Neuronal stem cell (in vitro differentiated cells): Measurements from ENCODE around the gene NRG4.

ENCODE experiments used
- DNase-seq: peaks from one replicate; pipeline ENCODE4 v3.0.0-alpha.2; 2013; ENCODE audit warnings: low spot score
- H2AFZ ChIP-seq: one replicate; pipeline ENCODE4 v1.6.1; 2013; ENCODE audit warnings: mild to moderate bottlenecking, low read length, inconsistent platforms
- H2AK5ac ChIP-seq: 2 replicates; pipeline ENCODE4 v1.6.1; 2013; ENCODE audit warnings: low read depth, mild to moderate bottlenecking, inconsistent platforms, low read length, moderate library complexity, mixed read lengths
- H2BK120ac ChIP-seq: 2 replicates; pipeline ENCODE4 v1.6.1; 2013; ENCODE audit warnings: low read depth, mild to moderate bottlenecking, inconsistent platforms, low read length, moderate library complexity, mixed read lengths
- H2BK12ac ChIP-seq: one replicate; pipeline ENCODE4 v1.6.1; 2013; ENCODE audit warnings: low read length, inconsistent platforms
- H2BK15ac ChIP-seq: 2 replicates; pipeline ENCODE4 v1.6.1; 2013; ENCODE audit warnings: mild to moderate bottlenecking, low read length, inconsistent platforms, mixed read lengths
- H2BK5ac ChIP-seq: one replicate; pipeline ENCODE4 v1.6.1; 2013; ENCODE audit warnings: inconsistent platforms, mild to moderate bottlenecking, low read length, moderate library complexity
- H3K14ac ChIP-seq: one replicate; pipeline ENCODE4 v1.6.1; 2013; ENCODE audit warnings: low read length, inconsistent platforms
- H3K18ac ChIP-seq: 2 replicates; pipeline ENCODE4 v1.6.1; 2013; ENCODE audit warnings: low read length, inconsistent platforms
- H3K23ac ChIP-seq: 2 replicates; pipeline ENCODE4 v1.6.1; 2013; ENCODE audit warnings: low read depth, mild to moderate bottlenecking, mixed read lengths, low read length, inconsistent platforms; ENCODE audit not compliant: poor library complexity
- H3K27ac ChIP-seq: replicated peaks from 3 replicates; pipeline ENCODE4 v1.5.1; 2013; ENCODE audit warnings: low read length, inconsistent platforms
- H3K27me3 ChIP-seq, 3 experiments: 2 replicates each; pipeline ENCODE4 v1.6.1; 2013; ENCODE audit warnings: low read length in 3 of 3, mild to moderate bottlenecking in 2 of 3, inconsistent platforms in 1 of 3, low read depth in 1 of 3, mixed read lengths in 1 of 3, moderate library complexity in 1 of 3; ENCODE audit not compliant: control insufficient read depth in 3 of 3, insufficient read depth in 3 of 3
- H3K36me3 ChIP-seq, 2 donors: replicated peaks in 1 of 2; 2 replicates each; pipeline ENCODE4 v1.6.1; 2013; ENCODE audit warnings: low read length in 2 of 2; ENCODE audit not compliant: control insufficient read depth in 2 of 2, insufficient read depth in 2 of 2
- H3K4ac ChIP-seq: 2 replicates; pipeline ENCODE4 v1.6.1; 2013; ENCODE audit warnings: inconsistent platforms, mild to moderate bottlenecking, low read length, moderate library complexity
- H3K4me1 ChIP-seq, 2 donors: 1 replicate in 1 of 2; 2 replicates in 1 of 2; pipeline ENCODE4 v1.6.1; 2013; ENCODE audit warnings: low read length in 2 of 2, low read depth in 1 of 2; ENCODE audit not compliant: control insufficient read depth in 2 of 2, insufficient read depth in 1 of 2
- H3K4me2 ChIP-seq: one replicate; pipeline ENCODE4 v1.6.1; 2013; ENCODE audit warnings: mild to moderate bottlenecking, low read length, inconsistent platforms; ENCODE audit not compliant: insufficient read depth, poor library complexity, severe bottlenecking
- H3K4me3 ChIP-seq, 2 donors: 2 replicates each; pipeline ENCODE4 v1.5.1; 2013; ENCODE audit warnings: low read length in 2 of 2, mild to moderate bottlenecking in 2 of 2, inconsistent platforms in 1 of 2, moderate library complexity in 1 of 2
- H3K79me1 ChIP-seq: one replicate; pipeline ENCODE4 v1.6.1; 2013; ENCODE audit warnings: low read depth, mild to moderate bottlenecking, inconsistent platforms, low read length, moderate library complexity
- H3K9ac ChIP-seq: one replicate; pipeline ENCODE4 v1.6.1; 2013; ENCODE audit warnings: mild to moderate bottlenecking, low read depth, low read length, inconsistent platforms; ENCODE audit not compliant: poor library complexity
- H3K9me3 ChIP-seq, 2 donors: replicated peaks in 1 of 2; 2 replicates each; pipeline versions ENCODE3 to v1.6.1; 2013; ENCODE audit warnings: low read length in 2 of 2, mild to moderate bottlenecking in 2 of 2, inconsistent platforms in 1 of 2, low read depth in 1 of 2, mixed read lengths in 1 of 2, moderate library complexity in 1 of 2; ENCODE audit not compliant: control insufficient read depth in 2 of 2, insufficient read depth in 1 of 2
- H4K8ac ChIP-seq: one replicate; pipeline ENCODE4 v1.6.1; 2013; ENCODE audit warnings: low read depth, mild to moderate bottlenecking, inconsistent platforms, low read length, moderate library complexity
- H4K91ac ChIP-seq: one replicate; pipeline ENCODE4 v1.6.1; 2013; ENCODE audit warnings: low read length, low read depth, mild to moderate bottlenecking, inconsistent platforms; ENCODE audit not compliant: poor library complexity
- WGBS, 2 donors: extraction: QIAGEN DNeasy Blood & Tissue Kit; methylation state at CpG; one replicate each; pipeline ENCODE4 v1.1.7; 2013; ENCODE audit warnings: missing lambda C conversion rate in 2 of 2, mixed read lengths in 1 of 2; ENCODE audit not compliant: insufficient read length in 2 of 2, insufficient replicate concordance in 1 of 2; ENCODE audit errors: extremely low coverage in 2 of 2; 5-methylcytosine and 5-hydroxymethylcytosine counted together

NRG4 gene

DNA sequence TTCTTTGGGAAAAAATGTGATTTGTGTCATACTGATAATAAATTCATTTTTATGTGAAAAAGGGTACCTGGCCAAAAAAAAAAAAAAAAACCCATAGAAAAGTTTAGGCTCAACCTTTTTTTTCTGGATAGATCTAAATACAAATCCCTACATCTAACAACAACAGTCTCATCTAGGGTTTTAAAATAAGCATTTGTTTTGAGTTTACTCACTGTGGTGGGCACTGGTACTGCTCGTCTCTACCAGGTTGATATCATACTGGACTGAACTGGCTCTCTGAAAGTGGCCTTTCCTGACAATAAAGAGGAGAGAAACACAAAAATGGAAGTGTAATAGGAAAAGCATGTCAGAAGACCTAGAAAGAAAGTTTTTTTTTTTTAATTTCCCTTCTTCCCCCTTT is 56.5 kb downstream of the NRG4 start:
- Histone ChIP-seq H3K18ac (no peak overlapping the region), H2BK120ac (no peak overlapping the region), H2AK5ac (no peak overlapping the region), H3K79me1 (no peaks in the 10 kb centered on the region), H2BK5ac (no peak overlapping the region), H4K91ac (no peak overlapping the region), H3K27me3 (no peaks in the 10 kb centered on the region), H3K9me3 (no peaks in the 10 kb centered on the region), H2AFZ (no peak overlapping the region), H3K9ac (no peak overlapping the region), H3K36me3 (no peaks in the 10 kb centered on the region), H3K14ac (no peak overlapping the region), H2BK12ac (no peak overlapping the region), H3K4me1 (no peaks in the 10 kb centered on the region), H2BK15ac (no peak overlapping the region), H3K4me3 (no peak overlapping the region), H3K4me2 (no peak overlapping the region), H3K27ac (no peak overlapping the region), H3K23ac (no peak overlapping the region), H4K8ac (no peak overlapping the region), H3K4ac (no peak overlapping the region)
- DNase-seq: no peak
- no CpG with 5 or more reads among the region's 1 CpG for WGBS, 2 donors

DNA sequence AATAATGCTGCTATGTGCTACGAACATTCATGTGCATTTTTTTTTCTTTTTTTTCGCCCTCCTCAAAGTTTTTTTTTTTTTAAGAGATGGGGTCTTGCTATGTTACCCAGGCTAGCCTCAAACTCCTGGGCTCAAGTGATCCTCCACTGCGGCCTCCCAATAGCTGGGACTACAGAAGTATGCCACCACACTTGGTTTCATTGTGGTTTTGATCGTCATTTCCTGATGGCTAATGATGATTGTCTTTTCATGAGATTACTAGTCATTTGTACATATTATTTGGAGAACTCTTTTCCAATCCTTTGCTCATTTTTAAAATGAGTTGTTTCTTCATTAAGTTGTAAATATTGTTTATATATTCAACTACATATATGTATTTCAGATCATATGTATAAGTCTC is 59.7 kb downstream of the NRG4 start:
- Histone ChIP-seq H3K4me2 (no peak overlapping the region), H3K14ac (no peak overlapping the region), H3K4me1 (no peaks in the 10 kb centered on the region), H4K91ac (no peak overlapping the region), H3K18ac (no peak overlapping the region), H2BK120ac (no peak overlapping the region), H3K4me3 (no peak overlapping the region), H3K36me3 (no peaks in the 10 kb centered on the region), H3K4ac (no peak overlapping the region), H2BK12ac (no peak overlapping the region), H3K23ac (no peak overlapping the region), H3K9me3 (no peaks in the 10 kb centered on the region), H2BK15ac (no peak overlapping the region), H3K27ac (no peak overlapping the region), H4K8ac (no peak overlapping the region), H2AFZ (no peak overlapping the region), H3K79me1 (no peaks in the 10 kb centered on the region), H2BK5ac (no peak overlapping the region), H3K9ac (no peak overlapping the region), H3K27me3 (no peaks in the 10 kb centered on the region), H2AK5ac (no peak overlapping the region)
- DNase-seq: no peak
- no CpG with 5 or more reads among the region's 4 CpGs for WGBS, 2 donors

DNA sequence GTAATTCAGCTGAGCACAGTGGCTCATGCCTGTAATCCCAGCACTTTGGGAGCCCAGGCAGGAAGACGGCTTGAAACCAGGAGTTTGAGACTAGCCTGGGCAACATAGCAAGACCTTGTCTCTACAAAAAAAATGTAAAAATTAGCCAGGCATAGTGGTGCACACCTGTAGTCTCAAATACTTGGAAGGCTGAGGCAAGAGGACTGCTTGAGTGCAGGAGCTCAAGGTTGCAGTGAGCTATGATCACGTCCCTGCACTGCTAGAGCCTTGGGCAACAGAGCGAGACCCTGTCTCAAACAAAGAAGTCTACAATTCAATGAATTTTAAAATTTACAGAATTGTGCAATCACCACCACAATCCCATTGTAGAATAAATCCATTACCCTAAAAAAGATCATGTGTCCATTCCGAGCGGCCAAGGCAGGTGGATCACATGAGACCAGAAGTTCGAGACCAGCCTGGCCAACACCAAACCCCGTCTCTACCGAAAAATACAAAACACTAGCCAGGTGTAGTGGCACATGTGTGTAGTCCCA is 63.4 kb downstream of the NRG4 start:
- no peak overlapping the region for H3K14ac ChIP-seq
- H2BK15ac ChIP-seq: no peak overlapping the region
- H2BK120ac ChIP-seq: no peak overlapping the region
- no peak overlapping the region for H3K4ac ChIP-seq
- H2AK5ac ChIP-seq: no peak overlapping the region
- no peak overlapping the region for H3K27ac ChIP-seq
- H3K23ac ChIP-seq: no peak overlapping the region
- H2BK5ac ChIP-seq: no peak overlapping the region
- H2AFZ ChIP-seq: no peak overlapping the region
- no peak overlapping the region for H3K4me2 ChIP-seq
- no peaks in the 10 kb centered on the region for H3K27me3 ChIP-seq
- H3K36me3 ChIP-seq: no peaks in the 10 kb centered on the region
- no peak overlapping the region for H2BK12ac ChIP-seq
- no peak for DNase-seq
- H3K9me3 ChIP-seq: no peaks in the 10 kb centered on the region
- no peak overlapping the region for H3K18ac ChIP-seq
- H3K4me1 ChIP-seq: peaks cover 0 to 4% of the 10 kb centered on the region in 2 donors
- no peak overlapping the region for H4K91ac ChIP-seq
- H3K4me3 ChIP-seq: no peak overlapping the region
- no peaks in the 10 kb centered on the region for H3K79me1 ChIP-seq
- WGBS, 2 donors: no CpG with 5 or more reads among the region's 8 CpGs
- H4K8ac ChIP-seq: no peak overlapping the region
- H3K9ac ChIP-seq: no peak overlapping the region

DNA sequence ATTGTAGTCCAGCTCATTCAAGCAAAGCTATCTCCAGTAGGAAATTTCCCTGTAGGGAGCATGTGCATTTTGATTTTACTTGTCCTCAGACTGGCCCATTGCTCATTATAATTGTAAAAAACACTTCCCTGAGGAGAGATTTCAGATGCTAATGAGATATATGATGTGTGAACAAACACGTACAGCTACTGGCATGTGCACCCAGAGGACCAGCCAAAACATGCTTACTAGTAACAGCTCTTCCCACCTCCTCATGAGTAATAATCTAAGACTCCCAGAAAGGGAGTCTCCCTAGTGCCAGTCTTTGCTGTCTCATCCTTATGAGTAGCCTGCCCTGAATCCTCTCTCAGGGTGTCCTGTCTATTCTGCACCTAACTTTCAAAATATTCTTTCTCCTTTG is 65.1 kb downstream of the NRG4 start:
- no CpG with 5 or more reads among the region's 1 CpG for WGBS, 2 donors
- Histone ChIP-seq H3K9me3 (no peaks in the 10 kb centered on the region), H4K91ac (no peak overlapping the region), H3K23ac (no peak overlapping the region), H2BK12ac (no peak overlapping the region), H3K9ac (no peak overlapping the region), H2BK15ac (no peak overlapping the region), H4K8ac (no peak overlapping the region), H3K27ac (no peak overlapping the region), H2BK5ac (no peak overlapping the region), H3K18ac (no peak overlapping the region), H2AFZ (no peak overlapping the region), H2BK120ac (no peak overlapping the region), H3K79me1 (no peaks in the 10 kb centered on the region), H3K36me3 (no peaks in the 10 kb centered on the region), H2AK5ac (no peak overlapping the region), H3K27me3 (no peaks in the 10 kb centered on the region), H3K4me1 (peaks cover 0 to 4% of the 10 kb centered on the region in 2 donors), H3K4ac (no peak overlapping the region), H3K4me2 (no peak overlapping the region), H3K4me3 (no peak overlapping the region), H3K14ac (no peak overlapping the region)
- DNase-seq: no peak
